HG02973 (cell line): ENCODE data around the gene PRCC.
A peak's percentile ranks its signal among the peaks of the same experiment; 100 is the strongest.

Experiments used
- ATAC-seq: cut with Tn5 transposase; IDR thresholded peaks from one replicate; pipeline ENCODE4 v1.9.1; 2021; ENCODE audit warnings: moderate library complexity; ENCODE audit not compliant: unreplicated experiment

PRCC gene

DNA sequence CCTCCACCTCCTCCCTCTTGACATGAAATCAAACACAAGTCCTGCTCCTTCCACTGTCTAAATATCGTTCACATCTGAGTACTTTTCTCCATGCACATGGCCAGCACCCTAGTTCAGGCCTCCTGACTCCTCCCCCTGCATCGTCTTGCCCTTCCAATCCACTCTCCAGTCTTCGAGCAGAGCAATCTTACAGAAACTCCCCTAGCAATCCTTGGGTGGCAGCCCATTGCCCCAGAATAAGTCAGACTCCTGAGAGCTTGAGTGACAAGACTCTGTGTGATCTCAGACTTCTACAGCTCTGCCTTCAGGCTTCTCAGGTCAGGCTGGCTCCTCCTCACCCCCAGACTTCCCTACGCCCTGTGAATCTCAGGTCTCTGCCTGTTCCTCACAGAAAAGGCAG lies 43.8 kb downstream of the PRCC start:
- ATAC-seq: no peak

DNA sequence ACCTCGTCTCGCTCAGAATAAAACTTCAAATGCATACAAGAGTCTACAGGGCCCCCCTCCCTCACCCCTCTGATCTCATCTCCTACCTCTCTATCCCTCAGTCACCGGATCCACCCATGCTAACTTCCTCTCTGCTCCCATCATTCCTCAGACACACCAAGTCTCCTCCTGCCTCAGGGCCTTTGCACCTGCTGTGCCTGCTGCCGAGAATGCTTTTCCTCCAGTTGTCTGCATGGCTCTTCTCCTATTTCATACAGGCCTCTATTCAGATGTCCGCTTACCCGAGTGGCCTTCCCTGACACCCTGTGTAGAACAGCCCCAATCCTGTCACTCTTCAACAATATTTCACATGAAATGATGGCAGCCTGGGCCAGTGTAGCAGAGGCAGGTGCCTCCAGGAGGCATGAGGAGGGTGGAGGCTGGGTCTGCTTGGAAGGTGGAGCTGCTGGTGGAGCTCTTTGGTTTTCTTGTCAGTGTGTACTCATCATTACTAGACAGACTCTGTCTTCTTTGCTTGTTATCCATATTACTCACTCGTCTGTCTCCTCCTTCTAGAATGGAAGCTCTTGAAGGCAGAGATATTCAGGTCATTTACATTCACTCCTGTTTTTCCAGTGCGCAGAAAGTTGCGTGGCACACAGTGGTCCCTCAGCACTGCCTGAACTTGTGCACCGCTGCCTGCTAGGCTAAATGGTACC lies 45.1 kb downstream of the PRCC start:
- ATAC-seq: no peak

DNA sequence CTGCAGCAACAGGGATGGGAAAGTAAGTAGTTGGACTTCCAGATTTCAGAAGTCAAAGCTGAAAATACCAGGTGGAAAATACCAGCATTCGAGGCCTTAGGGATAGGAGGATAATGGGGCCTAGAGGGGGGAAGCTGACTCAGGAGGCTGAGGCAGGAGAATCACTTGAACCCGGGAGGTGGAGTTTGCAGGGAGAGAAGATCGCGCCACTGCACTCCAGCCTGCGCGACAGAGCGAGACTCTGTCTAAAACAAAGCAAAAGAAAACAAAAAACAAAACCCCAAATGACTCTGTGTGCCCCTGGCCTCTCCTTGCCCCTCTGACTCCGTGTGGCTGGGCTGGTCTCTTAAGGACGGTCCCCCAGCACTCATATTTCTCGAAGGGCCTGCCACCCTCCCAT lies 46.0 kb downstream of the PRCC start:
- ATAC-seq: no peak

GRCh38 chr1:156813750-156814570 lies 46.6 kb downstream of the PRCC start:
- no peak for ATAC-seq

DNA sequence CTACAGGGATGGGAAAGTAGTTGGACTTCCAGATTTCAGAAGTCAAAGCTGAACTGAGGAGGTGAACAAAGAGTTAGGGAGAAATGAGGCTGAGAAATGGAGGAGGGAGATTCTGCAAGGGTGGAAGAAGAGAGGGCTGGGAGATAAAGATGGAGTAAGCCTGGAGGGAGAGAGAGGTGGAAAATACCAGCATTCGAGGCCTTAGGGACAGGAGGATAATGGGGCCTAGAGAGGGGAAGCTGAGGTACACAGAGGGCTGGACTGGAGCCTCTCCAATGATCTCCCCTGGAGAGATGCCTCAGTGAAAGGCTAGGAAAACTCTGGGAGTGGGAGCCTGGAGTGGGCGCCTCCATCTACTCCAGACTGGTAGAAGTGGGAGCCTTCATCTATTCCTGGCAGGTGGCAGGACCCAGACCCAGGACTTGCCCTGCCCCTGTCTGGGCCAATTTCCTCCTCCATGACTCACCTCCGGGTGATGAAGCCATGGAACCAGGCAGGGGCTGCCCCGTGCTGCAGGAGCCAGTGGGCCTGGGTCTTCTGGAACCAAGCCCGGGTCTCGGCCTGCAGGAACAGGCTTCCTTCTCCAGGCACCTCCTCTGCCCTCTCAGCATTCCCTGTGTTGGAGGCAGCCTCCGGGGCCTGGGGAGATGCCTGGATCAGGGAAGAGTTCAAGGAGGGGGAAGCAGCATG lies 47.4 kb downstream of the PRCC start:
- no peak for ATAC-seq

GRCh38 chr1:156815307-156815826 lies 48.0 kb downstream of the PRCC start:
- ATAC-seq: no peak

- ATAC-seq: no peak
These were observed 48.7 kb downstream of the PRCC start for GRCh38 chr1:156815961-156816422.

DNA sequence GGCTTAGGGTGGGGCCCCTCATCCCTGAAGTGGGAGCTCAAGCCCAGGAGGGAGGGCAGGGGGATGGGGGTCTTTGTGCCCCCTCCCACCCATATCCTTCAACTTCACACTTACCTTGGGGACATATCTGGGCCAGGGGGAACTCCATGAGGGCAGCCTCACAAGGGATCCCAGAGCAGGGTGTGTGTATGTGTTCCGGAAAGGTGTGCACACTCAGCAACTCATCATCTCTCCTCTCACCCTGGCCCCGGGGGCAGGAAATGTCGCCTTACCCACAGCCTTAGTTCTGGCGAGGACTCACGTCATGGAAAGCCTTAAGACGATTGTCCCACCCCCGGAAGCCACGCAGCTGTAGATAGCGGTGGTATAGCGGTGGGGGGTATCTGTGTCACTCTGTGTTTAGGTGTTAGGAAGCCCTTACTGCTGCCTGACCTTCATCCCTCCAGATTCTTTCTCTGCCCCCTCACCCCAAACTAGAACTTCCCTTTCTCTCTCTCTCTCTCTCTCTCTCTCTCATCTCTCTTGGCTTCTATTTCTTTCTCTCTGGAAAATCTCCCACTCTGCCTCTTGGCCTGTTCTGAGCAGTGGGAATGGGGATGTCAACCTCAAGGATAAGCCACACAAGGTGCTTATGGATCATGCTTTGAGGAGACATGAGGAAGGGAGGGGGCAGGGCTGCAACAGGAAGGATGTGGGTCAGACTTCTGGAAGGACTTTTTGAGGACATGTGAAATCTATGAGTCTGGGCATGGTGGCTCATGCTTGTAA lies 49.4 kb downstream of the PRCC start, which contains the start of gene SH2D2A:
Gene SH2D2A, minus strand, starts transcription at position 288 of the 768 bp plus-strand sequence. Its CDS starts 140 bp downstream, at position 148.
- peak; percentile 73 for ATAC-seq

GRCh38 chr1:156821801-156822200 lies 54.5 kb downstream of the PRCC start:
- no peak for ATAC-seq

DNA sequence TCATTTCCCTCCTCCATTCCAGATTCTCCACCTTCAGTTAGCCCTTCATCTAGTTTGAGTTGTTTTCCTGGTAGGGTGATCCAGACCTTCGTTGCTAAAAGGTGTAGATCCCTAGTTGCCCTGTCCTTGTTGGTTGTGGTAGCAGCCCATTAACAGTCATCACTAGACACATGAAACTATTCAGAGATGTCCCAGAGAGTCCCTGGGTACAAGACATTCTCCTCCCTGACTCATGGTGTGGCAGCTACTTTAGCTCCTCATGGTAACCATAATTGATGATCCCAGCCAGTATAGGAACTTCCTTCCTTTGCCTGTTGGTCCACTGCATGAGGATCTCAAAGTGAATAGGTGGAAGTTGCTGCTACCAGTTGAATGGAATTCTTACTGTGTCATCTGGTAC lies 55.3 kb downstream of the PRCC start:
- no peak for ATAC-seq

GRCh38 chr1:156823210-156823790 lies 56.0 kb downstream of the PRCC start:
- no peak for ATAC-seq

- no peak for ATAC-seq
These were observed 59.3 kb downstream of the PRCC start for GRCh38 chr1:156826630-156827029.

DNA sequence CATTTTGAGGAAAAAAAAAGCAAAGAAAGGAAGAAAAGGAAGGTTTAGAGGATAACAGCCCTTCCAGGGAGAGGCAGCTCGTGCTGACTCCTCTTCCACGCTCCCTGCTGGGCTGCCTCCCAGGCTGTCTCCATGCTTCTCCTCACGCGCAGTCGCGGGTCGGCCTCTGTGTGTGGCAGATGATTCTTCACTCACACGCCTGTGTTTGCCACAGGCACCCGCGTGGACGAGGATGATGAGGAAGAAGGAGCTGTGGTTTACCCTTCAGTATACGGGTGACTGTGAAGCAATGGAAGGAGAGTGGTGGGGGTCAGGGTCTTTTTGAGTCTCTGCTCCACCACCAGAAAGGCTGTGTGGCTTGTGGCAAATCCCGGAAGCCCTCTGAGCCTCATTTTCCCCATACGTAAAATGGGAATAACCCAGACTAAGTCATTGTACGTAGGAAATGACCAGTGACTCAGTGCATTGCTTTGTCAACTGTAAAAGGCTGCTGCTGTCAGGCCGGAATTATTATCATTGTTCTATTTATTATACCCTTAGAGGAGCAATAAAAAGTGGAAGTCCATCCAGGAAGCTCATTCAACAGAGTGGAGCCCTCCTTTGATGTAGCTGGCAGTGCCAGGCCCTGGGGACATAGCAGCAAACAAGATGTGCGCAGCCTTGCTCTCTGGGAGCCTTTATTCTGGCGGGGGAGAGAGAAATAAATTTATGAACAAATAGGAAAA lies 61.2 kb downstream of the PRCC start:
- no peak for ATAC-seq

GRCh38 chr1:156832434-156832833 lies 65.1 kb downstream of the PRCC start:
- ATAC-seq: no peak

DNA sequence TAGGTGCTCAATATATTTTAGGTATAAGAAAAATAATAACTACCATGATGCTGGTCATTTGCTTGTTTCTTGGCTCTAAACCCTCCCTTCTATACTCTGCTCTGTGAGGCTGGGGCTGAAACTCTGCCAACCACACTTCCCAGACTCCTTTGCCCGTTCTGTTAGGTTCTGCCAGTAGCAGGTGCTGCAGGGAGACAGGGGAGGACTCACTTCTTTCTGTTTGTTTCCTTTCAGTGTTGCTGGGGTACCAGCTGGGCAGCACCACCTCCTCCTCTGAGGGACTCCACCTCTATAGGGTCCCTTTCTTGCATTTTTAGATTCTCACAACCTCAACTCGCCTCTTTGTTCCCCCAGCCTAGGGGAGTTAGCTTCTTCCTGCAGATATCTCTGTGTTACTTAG lies 66.3 kb downstream of the PRCC start:
- ATAC-seq: no peak

DNA sequence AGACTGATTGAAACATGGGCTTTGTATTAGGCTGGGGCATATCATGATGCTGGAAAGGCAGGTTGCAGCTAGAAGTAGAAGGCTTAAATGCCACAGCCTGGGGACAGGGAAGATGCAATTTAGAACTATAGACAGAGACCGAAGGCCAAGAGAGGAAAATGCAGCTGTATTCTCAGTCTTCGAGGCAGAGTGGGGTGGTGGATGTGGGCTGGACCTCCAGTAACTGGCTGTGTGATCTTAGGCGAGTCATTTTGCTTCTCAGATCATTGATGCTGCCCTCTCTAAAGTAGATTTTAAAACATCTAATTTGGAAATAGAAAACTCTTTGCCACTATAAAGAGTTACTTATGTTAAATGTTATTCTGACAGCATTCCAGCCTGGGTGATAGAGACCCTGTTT lies 67.0 kb downstream of the PRCC start:
- no peak for ATAC-seq

DNA sequence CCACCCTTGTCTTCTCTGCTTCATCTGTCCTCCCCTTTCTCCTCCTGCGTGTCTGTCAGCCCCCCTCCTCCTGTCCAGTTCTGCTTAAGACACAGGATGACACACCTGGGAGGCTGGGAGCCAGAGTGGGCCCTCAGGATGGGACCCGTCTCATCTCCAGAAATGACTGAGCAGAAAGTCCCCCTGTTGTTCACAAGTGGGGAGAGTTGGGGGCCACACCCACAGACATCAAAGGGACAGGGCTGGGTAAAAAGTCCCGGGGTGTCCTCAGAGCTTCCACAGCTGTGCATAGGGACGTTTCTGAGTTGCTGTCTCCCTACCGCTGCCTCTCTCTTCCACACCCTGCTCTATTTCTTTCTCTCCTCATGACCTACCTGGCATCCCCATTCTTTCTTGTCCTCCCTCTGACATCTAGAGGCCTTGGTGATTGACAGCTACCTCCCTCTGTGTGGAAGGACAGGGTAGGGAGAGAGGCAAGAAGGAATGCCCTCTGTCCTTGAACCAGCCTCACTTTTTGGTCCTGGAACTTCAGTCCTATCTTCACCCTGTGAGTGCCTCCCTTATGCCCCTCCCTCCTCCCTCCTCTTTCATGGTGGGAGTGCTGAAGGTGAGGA lies 68.8 kb downstream of the PRCC start:
- peak; percentile 43 for ATAC-seq

DNA sequence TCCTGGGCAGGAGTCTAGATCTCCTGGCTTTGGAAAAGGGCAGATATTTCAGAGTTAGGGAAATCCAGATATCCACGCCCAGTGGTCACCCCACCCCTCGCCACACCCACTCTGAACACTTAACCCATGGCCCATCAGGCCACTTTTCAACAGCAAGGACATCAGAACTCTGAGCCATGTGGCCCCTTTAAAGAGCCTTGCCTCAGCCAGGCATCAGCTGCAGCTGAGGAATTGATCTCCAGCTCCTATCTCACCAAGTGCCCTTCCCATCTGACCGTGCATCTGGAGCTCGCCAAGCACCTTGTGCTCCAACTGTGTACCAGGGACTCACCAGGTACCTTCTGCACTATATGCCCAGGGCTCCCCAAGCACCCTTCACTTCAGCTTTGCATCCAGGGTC lies 69.6 kb downstream of the PRCC start:
- ATAC-seq: no peak

GRCh38 chr1:156838972-156839371 lies 71.6 kb downstream of the PRCC start:
- no peak for ATAC-seq
